SK-N-SH (cell line): ENCODE results near the gene PHKG2. TPM values are rescaled to one million over a fixed set of nuclear protein-coding genes. Genes with fewer than 3 reads are reported as not detected.

Source experiments
- CTCF ChIA-PET: fragments of 300-600, 350-600 bp; formaldehyde crosslinking; extraction: SDS; loops from one replicate; lab custom pipeline; 2021; lab: Yijun Ruan, JAX
- POLR2A ChIA-PET: fragments of 350-600 bp; sonication (Branson Sonifier 250); formaldehyde crosslinking; extraction: SDS; loops from one replicate; lab custom pipeline; 2020; ENCODE audit warnings: antibody characterized with exemption, inconsistent platforms; lab: Yijun Ruan, JAX
- DNase-seq: peaks from one replicate; pipeline ENCODE4 v3.0.0; 2012
- H2AFZ ChIP-seq: fragments of 200-600 bp; sonication (generic); 2 replicates; pipeline ENCODE4 v1.8.1; 2016; ENCODE audit warnings: antibody characterized with exemption, mild to moderate bottlenecking, low read depth
- H3F3A ChIP-seq: fragments of 200-600 bp; sonication (generic); replicated peaks from 2 replicates; pipeline ENCODE3; 2016; ENCODE audit warnings: antibody characterized with exemption, mild to moderate bottlenecking; ENCODE audit not compliant: insufficient read depth
- H3K27ac ChIP-seq, 2 experiments: fragments of 200-500 bp in 1 of 2; fragments of 200-600 bp in 1 of 2; sonication (Bioruptor generic) in 1 of 2; sonication (generic), shearing (Covaris generic) in 1 of 2; 2 replicates each; pipeline versions ENCODE4 v1.5.1 to v1.6.1; 2014 to 2016; ENCODE audit warnings: low read depth in 2 of 2, inconsistent platforms in 1 of 2, low read length in 1 of 2, mild to moderate bottlenecking in 1 of 2, mixed read lengths in 1 of 2
- H3K27me3 ChIP-seq: fragments of 200-600 bp; sonication (generic), shearing (Covaris generic); 2 replicates; pipeline ENCODE4 v1.6.1; 2016; ENCODE audit warnings: mixed run types; ENCODE audit not compliant: insufficient read depth
- H3K36me3 ChIP-seq, 2 experiments: fragments of 200-500 bp in 1 of 2; fragments of 200-600 bp in 1 of 2; sonication (Bioruptor generic) in 1 of 2; sonication (generic) in 1 of 2; replicated peaks in 1 of 2; 2 replicates each; pipeline versions ENCODE3 to v1.5.1; 2014 to 2016; ENCODE audit warnings: low read length in 1 of 2, mild to moderate bottlenecking in 1 of 2; ENCODE audit not compliant: insufficient read depth in 2 of 2, control insufficient read depth in 1 of 2
- H3K4me1 ChIP-seq, 2 experiments: fragments of 200-500 bp in 1 of 2; fragments of 200-600 bp in 1 of 2; sonication (Bioruptor generic) in 1 of 2; sonication (generic), shearing (Covaris generic) in 1 of 2; 2 replicates each; pipeline versions ENCODE4 v1.5.1 to v1.6.1; 2014 to 2016; ENCODE audit warnings: low read depth in 1 of 2, low read length in 1 of 2, mixed run types in 1 of 2; ENCODE audit not compliant: insufficient read depth in 2 of 2, control insufficient read depth in 1 of 2
- H3K4me2 ChIP-seq: fragments of 200-600 bp; sonication (generic), shearing (Covaris generic); 2 replicates; pipeline ENCODE4 v1.6.1; 2017; ENCODE audit warnings: mixed run types
- H3K4me3 ChIP-seq, 2 experiments: fragments of 200-500 bp in 1 of 2; fragments of 200-600 bp in 1 of 2; sonication (Bioruptor generic) in 1 of 2; sonication (generic), shearing (Covaris generic) in 1 of 2; 2 replicates each; pipeline versions ENCODE4 v1.5.1 to v1.8.1; 2014 to 2016; ENCODE audit warnings: low read depth in 2 of 2, inconsistent platforms in 1 of 2, low read length in 1 of 2, mild to moderate bottlenecking in 1 of 2, mixed read lengths in 1 of 2, moderate library complexity in 1 of 2
- H3K79me2 ChIP-seq: fragments of 200-600 bp; sonication (generic); 2 replicates; pipeline ENCODE4 v1.8.1; 2017; ENCODE audit warnings: mild to moderate bottlenecking; ENCODE audit not compliant: insufficient read depth
- H3K9ac ChIP-seq: fragments of 200-600 bp; sonication (generic); 2 replicates; pipeline ENCODE4 v1.6.1; 2017; ENCODE audit warnings: mixed run types
- H3K9me2 ChIP-seq: fragments of 200-600 bp; sonication (generic); 2 replicates; pipeline ENCODE4 v1.6.1; 2017; ENCODE audit warnings: mixed run types
- H3K9me3 ChIP-seq: fragments of 200-600 bp; sonication (generic); 2 replicates; pipeline ENCODE4 v1.6.1; 2017; ENCODE audit warnings: mixed run types, mild to moderate bottlenecking, moderate library complexity
- H4K20me1 ChIP-seq: fragments of 200-600 bp; sonication (generic); 2 replicates; pipeline ENCODE4 v1.6.1; 2017; ENCODE audit warnings: mild to moderate bottlenecking, mixed run types; ENCODE audit not compliant: insufficient read depth
- GABPA ChIP-seq: IDR thresholded peaks from 2 replicates; pipeline ENCODE4 v1.4.0; 2012; ENCODE audit warnings: low read depth, mild to moderate bottlenecking
- GATA2 ChIP-seq: sonication (generic); formaldehyde crosslinking; IDR thresholded peaks from 2 replicates; pipeline ENCODE4 v1.5.0; 2020; ENCODE audit warnings: mild to moderate bottlenecking, missing genetic modification reagents
- JUND ChIP-seq: IDR thresholded peaks from 2 replicates; pipeline ENCODE4 v1.4.0; 2012
- MXI1 ChIP-seq: IDR thresholded peaks from 2 replicates; pipeline ENCODE4 v1.6.1; 2012; ENCODE audit warnings: mild to moderate bottlenecking, low read depth, low read length, improper control_type of control experiment
- NFIC ChIP-seq: IDR thresholded peaks from 2 replicates; pipeline ENCODE4 v1.4.0; 2012; ENCODE audit warnings: borderline replicate concordance
- RAD21 ChIP-seq: IDR thresholded peaks from 2 replicates; pipeline ENCODE4 v1.6.1; 2012; ENCODE audit warnings: mild to moderate bottlenecking, low read length
- RCOR1 ChIP-seq: fragments of 150-350 bp; IDR thresholded peaks from 2 replicates; pipeline ENCODE4 v1.6.1; 2017; ENCODE audit warnings: antibody characterized with exemption, low read length
- RFX5 ChIP-seq: IDR thresholded peaks from 2 replicates; pipeline ENCODE4 v1.6.1; 2012; ENCODE audit warnings: mild to moderate bottlenecking, improper control_type of control experiment, low read length
- RXRA ChIP-seq: IDR thresholded peaks from 2 replicates; pipeline ENCODE4 v1.4.0; 2012; ENCODE audit warnings: low read depth, mild to moderate bottlenecking, borderline replicate concordance
- SIN3A ChIP-seq: IDR thresholded peaks from 2 replicates; pipeline ENCODE4 v1.6.1; 2012; ENCODE audit warnings: low read depth, mild to moderate bottlenecking, low read length, moderate library complexity, borderline replicate concordance
- TEAD4 ChIP-seq: IDR thresholded peaks from 2 replicates; pipeline ENCODE4 v1.4.0; 2012; ENCODE audit warnings: mild to moderate bottlenecking, borderline replicate concordance; ENCODE audit not compliant: insufficient read depth
- YY1 ChIP-seq: IDR thresholded peaks from 2 replicates; pipeline ENCODE4 v1.4.0; 2012; ENCODE audit warnings: low read depth, mild to moderate bottlenecking
- WGBS: methylation state at CpG from one replicate; pipeline ENCODE4 v1.1.6; 2017; ENCODE audit warnings: low lambda C conversion rate; 5-methylcytosine and 5-hydroxymethylcytosine counted together
- polyA plus RNA-seq, 3 experiments: library from polyadenylated mRNA; depleted of rRNA; stranded (reverse); fragments of >200 nt; gene quantifications; 2 replicates each; pipeline ENCODE4 v1.2.3, GENCODE V29; 2012
- TF ChIP-seq, protein P1 (sequence below): IDR thresholded peaks from 2 replicates; pipeline ENCODE4; 2012
- TF ChIP-seq, protein P2 (sequence below): IDR thresholded peaks from 2 replicates; pipeline ENCODE4 v1.4.0; 2012; ENCODE audit warnings: low read depth, borderline replicate concordance
- TF ChIP-seq, protein P3 (sequence below): fragments of 150-350 bp; IDR thresholded peaks from 2 replicates; pipeline ENCODE4 v1.6.1; 2016; ENCODE audit warnings: mild to moderate bottlenecking, low read depth, low read length

The PHKG2 gene
- polyA plus RNA-seq, 1 of the 3 experiments (the other 2 are of a cell fraction) = 45.8 TPM

DNA sequence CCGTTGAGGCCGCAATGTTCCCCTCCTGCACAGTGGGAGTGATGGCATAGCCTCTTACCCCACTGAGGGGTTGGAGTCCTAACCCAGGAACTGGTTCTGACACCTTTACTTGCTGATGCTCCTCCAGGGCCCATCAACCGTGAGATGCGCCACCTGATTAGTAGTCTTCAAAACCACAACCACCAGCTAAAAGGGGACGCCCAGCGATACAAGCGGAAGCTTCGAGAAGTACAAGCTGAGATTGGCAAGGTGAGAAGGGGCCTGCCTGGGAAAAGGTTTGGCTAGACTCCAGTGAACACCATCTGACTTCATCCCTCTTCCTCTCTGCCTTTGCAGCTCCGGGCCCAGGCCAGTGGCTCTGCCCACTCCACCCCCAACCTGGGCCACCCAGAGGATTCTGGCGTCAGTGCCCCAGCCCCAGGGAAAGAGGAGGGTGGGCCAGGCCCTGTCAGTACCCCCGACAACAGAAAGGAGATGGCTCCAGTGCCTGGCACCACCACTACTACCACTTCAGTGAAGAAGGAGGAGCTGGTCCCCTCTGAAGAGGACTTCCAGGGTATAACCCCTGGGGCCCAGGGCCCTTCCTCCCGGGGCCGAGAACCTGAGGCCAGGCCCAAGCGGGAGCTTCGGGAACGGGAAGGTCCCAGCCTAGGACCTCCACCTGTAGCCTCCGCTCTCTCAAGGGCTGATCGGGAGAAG lies 19.7 kb downstream of the PHKG2 start:
- DNase-seq = no peak
- Histone ChIP-seq H3K36me3 (peaks cover 55 to 85% of the 10 kb centered on the region in 2 experiments), H3K9ac (no peak overlapping the region)
- no peak for TF ChIP-seq TEAD4
- no peak for TF ChIP-seq SIN3A
- TF ChIP-seq, protein P1, sequence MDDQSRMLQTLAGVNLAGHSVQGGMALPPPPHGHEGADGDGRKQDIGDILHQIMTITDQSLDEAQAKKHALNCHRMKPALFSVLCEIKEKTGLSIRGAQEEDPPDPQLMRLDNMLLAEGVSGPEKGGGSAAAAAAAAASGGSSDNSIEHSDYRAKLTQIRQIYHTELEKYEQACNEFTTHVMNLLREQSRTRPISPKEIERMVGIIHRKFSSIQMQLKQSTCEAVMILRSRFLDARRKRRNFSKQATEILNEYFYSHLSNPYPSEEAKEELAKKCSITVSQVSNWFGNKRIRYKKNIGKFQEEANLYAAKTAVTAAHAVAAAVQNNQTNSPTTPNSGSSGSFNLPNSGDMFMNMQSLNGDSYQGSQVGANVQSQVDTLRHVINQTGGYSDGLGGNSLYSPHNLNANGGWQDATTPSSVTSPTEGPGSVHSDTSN = no peak
- TF ChIP-seq GABPA = no peak
- TF ChIP-seq RAD21 = no peak
- TF ChIP-seq RCOR1 = no peak
- no peak for TF ChIP-seq RFX5
- TF ChIP-seq, protein P2, sequence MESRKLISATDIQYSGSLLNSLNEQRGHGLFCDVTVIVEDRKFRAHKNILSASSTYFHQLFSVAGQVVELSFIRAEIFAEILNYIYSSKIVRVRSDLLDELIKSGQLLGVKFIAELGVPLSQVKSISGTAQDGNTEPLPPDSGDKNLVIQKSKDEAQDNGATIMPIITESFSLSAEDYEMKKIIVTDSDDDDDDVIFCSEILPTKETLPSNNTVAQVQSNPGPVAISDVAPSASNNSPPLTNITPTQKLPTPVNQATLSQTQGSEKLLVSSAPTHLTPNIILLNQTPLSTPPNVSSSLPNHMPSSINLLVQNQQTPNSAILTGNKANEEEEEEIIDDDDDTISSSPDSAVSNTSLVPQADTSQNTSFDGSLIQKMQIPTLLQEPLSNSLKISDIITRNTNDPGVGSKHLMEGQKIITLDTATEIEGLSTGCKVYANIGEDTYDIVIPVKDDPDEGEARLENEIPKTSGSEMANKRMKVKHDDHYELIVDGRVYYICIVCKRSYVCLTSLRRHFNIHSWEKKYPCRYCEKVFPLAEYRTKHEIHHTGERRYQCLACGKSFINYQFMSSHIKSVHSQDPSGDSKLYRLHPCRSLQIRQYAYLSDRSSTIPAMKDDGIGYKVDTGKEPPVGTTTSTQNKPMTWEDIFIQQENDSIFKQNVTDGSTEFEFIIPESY = no peak
- TF ChIP-seq, protein P3, sequence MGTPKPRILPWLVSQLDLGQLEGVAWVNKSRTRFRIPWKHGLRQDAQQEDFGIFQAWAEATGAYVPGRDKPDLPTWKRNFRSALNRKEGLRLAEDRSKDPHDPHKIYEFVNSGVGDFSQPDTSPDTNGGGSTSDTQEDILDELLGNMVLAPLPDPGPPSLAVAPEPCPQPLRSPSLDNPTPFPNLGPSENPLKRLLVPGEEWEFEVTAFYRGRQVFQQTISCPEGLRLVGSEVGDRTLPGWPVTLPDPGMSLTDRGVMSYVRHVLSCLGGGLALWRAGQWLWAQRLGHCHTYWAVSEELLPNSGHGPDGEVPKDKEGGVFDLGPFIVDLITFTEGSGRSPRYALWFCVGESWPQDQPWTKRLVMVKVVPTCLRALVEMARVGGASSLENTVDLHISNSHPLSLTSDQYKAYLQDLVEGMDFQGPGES = no peak
- no peak for TF ChIP-seq JUND
- TF ChIP-seq MXI1 = no peak
- no peak for TF ChIP-seq RXRA
- no peak for TF ChIP-seq NFIC
- no peak for TF ChIP-seq GATA2
- TF ChIP-seq YY1 = no peak
- TF ChIP-seq, all 33 proteins: peak for 0
- POLR2A ChIA-PET = interaction anchor here (0.8 kb wide), 1 partner anchor 11 kb away, joined by 3 read pairs; no protein-coding TSS in a partner anchor
- H2AFZ ChIP-seq = no peak overlapping the region
- no peaks in the 10 kb centered on the region for H3K27me3 ChIP-seq
- H3K9me2 ChIP-seq = no peaks in the 10 kb centered on the region
- CTCF ChIA-PET = interaction anchor here (0.8 to 0.9 kb wide), 2 partner anchors 25 to 134 kb away, joined by 3 read pairs; no protein-coding TSS in a partner anchor
- peaks cover 27% of the 10 kb centered on the region for H3K79me2 ChIP-seq
- H3K4me2 ChIP-seq = no peak overlapping the region
- H4K20me1 ChIP-seq = no peaks in the 10 kb centered on the region
- H3K27ac ChIP-seq = no peak overlapping the region
- WGBS = 96% methylated on average over 14 of the region's 18 CpGs
- no peaks in the 10 kb centered on the region for H3K9me3 ChIP-seq
- H3K4me3 ChIP-seq = no peak overlapping the region
- peaks cover 7 to 10% of the 10 kb centered on the region in 2 experiments; a peak in 3 of 4 replicates for H3K4me1 ChIP-seq
- H3F3A ChIP-seq = peaks cover 4% of the 10 kb centered on the region
